GM12878 (cell line): Measurements from ENCODE around the gene PDF. TPM values are rescaled to one million over a fixed set of nuclear protein-coding genes. Genes with fewer than 3 reads are reported as not detected.
A peak's percentile ranks its signal among the peaks of the same experiment; 100 is the strongest.

Experiments used
- EP300 ChIP-seq, 2 experiments: fragments of 150-350 bp in 1 of 2; IDR thresholded peaks; 2 replicates each; pipeline ENCODE4 v1.6.1; 2011 to 2012; ENCODE audit warnings: low read depth in 2 of 2, low read length in 2 of 2, borderline replicate concordance in 1 of 2, improper control_type of control experiment in 1 of 2, inconsistent platforms in 1 of 2; ENCODE audit not compliant: control insufficient read depth in 1 of 2
- EZH2 ChIP-seq: IDR thresholded peaks from 2 replicates; pipeline ENCODE4 v1.6.1; 2012; ENCODE audit warnings: low read depth, mild to moderate bottlenecking, control low read depth, inconsistent platforms, low read length, borderline replicate concordance; ENCODE audit not compliant: control insufficient read depth
- GABPA ChIP-seq: IDR thresholded peaks from 2 replicates; pipeline ENCODE4 v1.6.1; 2014; ENCODE audit warnings: antibody characterized with exemption, low read depth, mild to moderate bottlenecking, inconsistent platforms
- HCFC1 ChIP-seq: fragments of 150-350 bp; IDR thresholded peaks from 2 replicates; pipeline ENCODE4 v1.6.1; 2014; ENCODE audit warnings: low read length
- HDAC6 ChIP-seq: fragments of 200-600 bp; sonication (generic); IDR thresholded peaks from one replicate; pipeline ENCODE4 v1.8.0; 2017; ENCODE audit warnings: antibody characterized with exemption; ENCODE audit not compliant: unreplicated experiment
- KLF5 ChIP-seq: fragments of 450-650 bp; IDR thresholded peaks from 2 replicates; pipeline ENCODE4 v1.6.1; 2014; ENCODE audit warnings: mild to moderate bottlenecking; ENCODE audit not compliant: partially characterized antibody
- MAX ChIP-seq: IDR thresholded peaks from 2 replicates; pipeline ENCODE4 v1.6.1; 2012; ENCODE audit warnings: low read depth, low read length, improper control_type of control experiment
- MTA2 ChIP-seq: fragments of 450-650 bp; IDR thresholded peaks from 2 replicates; pipeline ENCODE4 v1.6.1; 2016; ENCODE audit warnings: low read depth, mild to moderate bottlenecking, moderate library complexity
- NR2C1 ChIP-seq: fragments of 450-650 bp; IDR thresholded peaks from 2 replicates; pipeline ENCODE4 v1.6.1; 2017; ENCODE audit warnings: antibody characterized with exemption, mild to moderate bottlenecking, moderate library complexity
- RB1 ChIP-seq: fragments of 450-650 bp; formaldehyde crosslinking; IDR thresholded peaks from 2 replicates; pipeline ENCODE4 v1.6.1; 2017; ENCODE audit warnings: mild to moderate bottlenecking, borderline replicate concordance
- RUNX3 ChIP-seq: IDR thresholded peaks from 2 replicates; pipeline ENCODE4 v1.6.1; 2012; ENCODE audit warnings: low read length, inconsistent platforms
- SP1 ChIP-seq: IDR thresholded peaks from one replicate; pipeline ENCODE4 v1.6.1; 2011; ENCODE audit warnings: low read depth, low read length
- SUPT20H ChIP-seq: IDR thresholded peaks from 2 replicates; pipeline ENCODE4 v1.6.1; 2011; ENCODE audit warnings: low read depth, mild to moderate bottlenecking, low read length, moderate library complexity, borderline replicate concordance; ENCODE audit not compliant: control insufficient read depth
- ZNF687 ChIP-seq: fragments of 450-650 bp; IDR thresholded peaks from 2 replicates; pipeline ENCODE4 v1.6.1; 2017; ENCODE audit warnings: mild to moderate bottlenecking, moderate library complexity
- ZSCAN29 ChIP-seq: fragments of 450-650 bp; IDR thresholded peaks from 2 replicates; pipeline ENCODE4 v1.6.1; 2017; ENCODE audit warnings: mild to moderate bottlenecking, moderate library complexity
- polyA plus RNA-seq, 11 experiments: library from polyadenylated mRNA; depleted of rRNA in 4 of 11; unstranded in 6 of 11; stranded (reverse) in 5 of 11; fragments of >200 nt; fragmentation: Nextera tagmentation in 4 of 11; fragmentation: Illumina TruSeq in 1 of 11; extraction: Ambion mirVana in 4 of 11; extraction: Trizol in 1 of 11; gene quantifications; 1 replicate in 1 of 11; 2 replicates in 10 of 11; pipeline versions ENCODE4 v1.2.1 to v1.2.3, GENCODE V29; 2011 to 2016; ENCODE audit warnings: inconsistent platforms in 2 of 11, missing spikeins in 2 of 11, low read depth in 1 of 11
- total RNA-seq, 4 experiments: library from RNA; depleted of rRNA in 3 of 4; stranded (reverse); fragments of >200 nt in 3 of 4; fragmentation: Illumina TruSeq in 1 of 4; extraction: Trizol in 1 of 4; gene quantifications; 2 replicates each; pipeline versions ENCODE4 v1.2.1 to v1.2.3, GENCODE V29; 2013 to 2021
- TF ChIP-seq, protein P1 (sequence below): fragments of 450-650 bp; IDR thresholded peaks from 2 replicates; pipeline ENCODE4 v1.6.1; 2016; ENCODE audit warnings: mild to moderate bottlenecking, moderate library complexity, borderline replicate concordance
- TF ChIP-seq, protein P2 (sequence below): fragments of 450-650 bp; formaldehyde crosslinking; IDR thresholded peaks from 2 replicates; pipeline ENCODE4 v1.4.0; 2022; ENCODE audit warnings: mild to moderate bottlenecking, moderate library complexity

The PDF gene
- total and polyA plus RNA-seq, 10 of the 15 experiments (the other 5 are each of a cell fraction or from before 2014, with no cell fraction given) = 0.13 to 44.1 (median 16.7) TPM

DNA sequence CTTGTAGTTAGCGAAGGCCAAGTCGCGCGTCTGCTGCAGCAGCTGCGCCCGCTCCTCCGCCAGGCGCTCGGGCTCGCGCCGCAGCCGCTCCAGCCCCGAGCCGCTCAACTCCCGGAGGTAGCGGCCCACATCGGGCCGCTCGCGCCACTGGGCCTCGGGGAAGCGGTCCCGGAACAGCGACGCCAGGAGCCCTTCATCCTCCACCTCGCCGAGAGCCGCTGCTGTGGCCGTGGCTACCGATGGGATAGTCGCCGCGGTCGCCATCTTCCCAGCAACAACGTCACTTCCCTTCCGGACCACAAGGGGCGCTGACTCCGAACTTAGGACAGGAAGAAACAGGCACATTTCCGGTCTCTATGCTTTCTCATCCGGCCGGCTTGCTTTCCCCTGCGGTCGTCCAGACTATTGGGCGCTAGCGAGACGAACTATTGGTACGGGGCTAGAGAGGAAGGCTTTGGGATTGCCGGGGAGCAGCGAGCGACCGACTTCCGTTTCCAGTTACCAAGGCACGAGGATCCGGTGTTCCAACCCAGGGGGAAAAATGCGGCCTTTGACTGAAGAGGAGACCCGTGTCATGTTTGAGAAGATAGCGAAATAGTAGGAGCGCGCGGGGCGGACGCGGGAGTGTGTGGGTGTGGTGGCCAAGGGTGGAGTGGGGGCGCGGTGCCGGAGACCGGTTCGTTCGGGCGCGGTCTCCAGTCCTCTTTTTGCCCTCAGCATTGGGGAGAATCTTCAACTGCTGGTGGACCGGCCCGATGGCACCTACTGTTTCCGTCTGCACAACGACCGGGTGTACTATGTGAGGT is 9.1 kb upstream of the PDF start, which contains the start of the genes COG8 and NIP7 (continued):
- peak; percentile 32; the same call in 1 of the 2 replicates for TF ChIP-seq MTA2
- peak; percentile 35 for TF ChIP-seq ZNF687
- peak; percentile 50 for TF ChIP-seq SP1
- TF ChIP-seq, protein P1, sequence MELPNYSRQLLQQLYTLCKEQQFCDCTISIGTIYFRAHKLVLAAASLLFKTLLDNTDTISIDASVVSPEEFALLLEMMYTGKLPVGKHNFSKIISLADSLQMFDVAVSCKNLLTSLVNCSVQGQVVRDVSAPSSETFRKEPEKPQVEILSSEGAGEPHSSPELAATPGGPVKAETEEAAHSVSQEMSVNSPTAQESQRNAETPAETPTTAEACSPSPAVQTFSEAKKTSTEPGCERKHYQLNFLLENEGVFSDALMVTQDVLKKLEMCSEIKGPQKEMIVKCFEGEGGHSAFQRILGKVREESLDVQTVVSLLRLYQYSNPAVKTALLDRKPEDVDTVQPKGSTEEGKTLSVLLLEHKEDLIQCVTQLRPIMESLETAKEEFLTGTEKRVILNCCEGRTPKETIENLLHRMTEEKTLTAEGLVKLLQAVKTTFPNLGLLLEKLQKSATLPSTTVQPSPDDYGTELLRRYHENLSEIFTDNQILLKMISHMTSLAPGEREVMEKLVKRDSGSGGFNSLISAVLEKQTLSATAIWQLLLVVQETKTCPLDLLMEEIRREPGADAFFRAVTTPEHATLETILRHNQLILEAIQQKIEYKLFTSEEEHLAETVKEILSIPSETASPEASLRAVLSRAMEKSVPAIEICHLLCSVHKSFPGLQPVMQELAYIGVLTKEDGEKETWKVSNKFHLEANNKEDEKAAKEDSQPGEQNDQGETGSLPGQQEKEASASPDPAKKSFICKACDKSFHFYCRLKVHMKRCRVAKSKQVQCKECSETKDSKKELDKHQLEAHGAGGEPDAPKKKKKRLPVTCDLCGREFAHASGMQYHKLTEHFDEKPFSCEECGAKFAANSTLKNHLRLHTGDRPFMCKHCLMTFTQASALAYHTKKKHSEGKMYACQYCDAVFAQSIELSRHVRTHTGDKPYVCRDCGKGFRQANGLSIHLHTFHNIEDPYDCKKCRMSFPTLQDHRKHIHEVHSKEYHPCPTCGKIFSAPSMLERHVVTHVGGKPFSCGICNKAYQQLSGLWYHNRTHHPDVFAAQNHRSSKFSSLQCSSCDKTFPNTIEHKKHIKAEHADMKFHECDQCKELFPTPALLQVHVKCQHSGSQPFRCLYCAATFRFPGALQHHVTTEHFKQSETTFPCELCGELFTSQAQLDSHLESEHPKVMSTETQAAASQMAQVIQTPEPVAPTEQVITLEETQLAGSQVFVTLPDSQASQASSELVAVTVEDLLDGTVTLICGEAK = peak; percentile 97
- TF ChIP-seq RUNX3 = peak; percentile 90
- 0 out of 2 replicates have a peak, but pooled peaks have one; percentile 1 for TF ChIP-seq ZSCAN29
- peak; percentile 77 for TF ChIP-seq KLF5
- TF ChIP-seq GABPA = peak; percentile 97
- 0 out of 2 replicates have a peak, but pooled peaks have one; percentile 38 for TF ChIP-seq RB1
- peak; percentile 77 for TF ChIP-seq NR2C1
- TF ChIP-seq, protein P2, sequence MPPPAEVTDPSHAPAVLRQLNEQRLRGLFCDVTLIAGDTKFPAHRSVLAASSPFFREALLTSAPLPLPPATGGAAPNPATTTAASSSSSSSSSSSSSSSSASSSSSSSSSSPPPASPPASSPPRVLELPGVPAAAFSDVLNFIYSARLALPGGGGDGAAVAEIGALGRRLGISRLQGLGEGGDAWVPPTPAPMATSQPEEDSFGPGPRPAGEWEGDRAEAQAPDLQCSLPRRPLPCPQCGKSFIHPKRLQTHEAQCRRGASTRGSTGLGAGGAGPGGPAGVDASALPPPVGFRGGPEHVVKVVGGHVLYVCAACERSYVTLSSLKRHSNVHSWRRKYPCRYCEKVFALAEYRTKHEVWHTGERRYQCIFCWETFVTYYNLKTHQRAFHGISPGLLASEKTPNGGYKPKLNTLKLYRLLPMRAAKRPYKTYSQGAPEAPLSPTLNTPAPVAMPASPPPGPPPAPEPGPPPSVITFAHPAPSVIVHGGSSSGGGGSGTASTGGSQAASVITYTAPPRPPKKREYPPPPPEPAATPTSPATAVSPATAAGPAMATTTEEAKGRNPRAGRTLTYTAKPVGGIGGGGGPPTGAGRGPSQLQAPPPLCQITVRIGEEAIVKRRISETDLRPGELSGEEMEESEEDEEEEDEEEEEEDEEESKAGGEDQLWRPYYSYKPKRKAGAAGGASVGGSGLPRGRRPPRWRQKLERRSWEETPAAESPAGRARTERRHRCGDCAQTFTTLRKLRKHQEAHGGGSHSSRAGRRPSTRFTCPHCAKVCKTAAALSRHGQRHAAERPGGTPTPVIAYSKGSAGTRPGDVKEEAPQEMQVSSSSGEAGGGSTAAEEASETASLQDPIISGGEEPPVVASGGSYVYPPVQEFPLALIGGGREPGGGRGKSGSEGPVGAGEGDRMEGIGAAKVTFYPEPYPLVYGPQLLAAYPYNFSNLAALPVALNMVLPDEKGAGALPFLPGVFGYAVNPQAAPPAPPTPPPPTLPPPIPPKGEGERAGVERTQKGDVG = no peak
- TF ChIP-seq SUPT20H = no peak
- TF ChIP-seq EP300 (IDR thresholded peaks at IDR 0.05; ENCODE audit: borderline replicate concordance in 1 of 2, control insufficient read depth in 1 of 2, low read depth in 2 of 2, low read length in 2 of 2) = 0 out of 4 replicates have a peak, but pooled peaks of 1 of the 2 experiments have one; percentile 28
- no peak for TF ChIP-seq HDAC6
- peak; percentile 79 for TF ChIP-seq HCFC1
- no peak for TF ChIP-seq EZH2
- peak; percentile 83; the same call in 1 of the 2 replicates for TF ChIP-seq MAX
